Fibroblast of skin of right biceps (primary cell): ENCODE measurements around the gene ADGB.

Experiments used
- DNase-seq: peaks from one replicate; pipeline ENCODE4 v3.0.0-alpha.2; 2013

The ADGB gene

DNA sequence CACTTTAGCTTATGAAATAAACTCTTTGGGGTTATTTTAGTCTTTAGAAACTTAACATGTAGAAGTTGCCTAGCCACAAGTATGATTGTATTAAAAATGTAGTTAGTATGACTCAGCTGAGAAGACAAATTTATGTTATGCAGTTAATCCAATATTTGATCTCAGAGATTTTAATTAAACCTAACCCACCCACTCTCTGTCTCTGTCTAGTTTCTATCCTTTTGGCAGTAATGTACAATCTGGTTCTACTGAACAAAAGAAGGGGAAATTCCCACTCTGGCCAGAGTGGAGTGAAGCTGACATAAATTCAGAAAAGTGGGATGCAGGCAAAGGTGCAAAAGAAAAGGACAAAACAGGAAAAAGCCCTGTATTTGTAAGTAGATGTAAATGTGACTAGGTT lies 36.4 kb downstream of the ADGB start:
- DNase-seq: no peak

DNA sequence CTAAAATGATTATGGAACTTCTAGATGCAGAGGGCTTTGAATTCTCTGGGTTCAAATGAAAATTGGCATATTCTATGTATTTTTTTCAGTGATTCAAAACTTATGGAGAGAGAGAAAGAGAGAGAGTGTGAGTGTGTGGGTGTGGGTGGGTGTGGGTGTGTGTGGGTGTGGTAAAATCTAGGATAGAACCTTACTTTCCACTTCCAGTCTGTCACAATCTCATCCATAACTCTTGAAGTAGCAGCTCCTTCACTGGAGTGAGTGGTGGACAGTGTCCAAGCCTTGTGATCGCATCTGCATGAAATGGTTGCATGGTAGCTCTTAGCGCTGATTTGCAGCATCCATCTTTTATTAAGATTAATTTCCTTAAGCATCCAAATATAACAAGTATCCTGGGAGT lies 37.7 kb downstream of the ADGB start:
- no peak for DNase-seq

DNA sequence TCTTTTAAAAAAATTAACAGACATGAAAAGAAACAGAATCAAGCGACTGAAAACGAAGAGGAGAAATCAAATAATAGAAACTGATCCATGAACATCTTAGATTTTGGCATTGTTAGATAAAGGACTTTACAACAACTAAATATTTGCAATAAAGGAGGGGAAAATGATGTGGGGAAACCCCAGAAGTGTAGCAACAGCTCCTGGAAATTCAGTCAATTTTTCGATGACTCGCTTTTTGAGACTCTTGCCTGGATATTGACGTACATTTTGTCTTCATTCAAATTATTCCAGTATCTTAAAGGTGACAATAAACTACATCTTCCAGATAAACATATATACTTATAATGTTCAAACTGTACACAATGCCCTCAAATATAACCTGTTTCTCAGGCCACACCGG lies 44.1 kb downstream of the ADGB start:
- DNase-seq: no peak

DNA sequence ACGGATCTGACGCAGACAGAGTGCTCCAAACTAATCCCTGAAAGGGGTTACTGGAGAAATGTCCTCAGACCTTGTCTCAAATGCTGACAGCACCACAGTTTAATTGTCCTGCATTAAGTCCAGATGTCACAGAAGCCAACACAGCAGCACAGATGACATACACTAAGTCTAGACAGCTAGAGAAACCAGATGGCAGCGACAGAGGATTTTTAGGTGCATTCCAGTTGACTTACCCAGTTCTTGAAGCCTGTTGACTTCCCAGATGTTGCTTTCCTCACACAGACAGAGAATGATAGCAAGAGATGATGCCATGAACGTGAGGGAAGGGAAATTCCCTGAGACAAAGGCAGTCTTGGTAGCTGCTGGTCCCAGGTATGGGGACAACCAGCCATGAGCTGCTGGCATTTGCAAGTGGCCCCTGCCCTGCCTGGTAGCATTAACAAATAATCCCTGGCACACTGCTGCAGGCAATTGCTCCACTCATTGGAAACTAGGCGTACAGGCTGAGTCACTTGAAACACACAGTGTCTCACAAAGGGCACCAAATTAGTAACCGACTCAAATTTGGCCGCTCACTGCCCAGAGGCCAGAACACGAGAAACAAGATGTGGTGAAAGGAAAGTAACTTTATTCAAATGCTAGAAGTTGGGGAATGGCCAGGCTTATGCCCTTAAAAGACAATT lies 52.2 kb downstream of the ADGB start:
- no peak for DNase-seq

DNA sequence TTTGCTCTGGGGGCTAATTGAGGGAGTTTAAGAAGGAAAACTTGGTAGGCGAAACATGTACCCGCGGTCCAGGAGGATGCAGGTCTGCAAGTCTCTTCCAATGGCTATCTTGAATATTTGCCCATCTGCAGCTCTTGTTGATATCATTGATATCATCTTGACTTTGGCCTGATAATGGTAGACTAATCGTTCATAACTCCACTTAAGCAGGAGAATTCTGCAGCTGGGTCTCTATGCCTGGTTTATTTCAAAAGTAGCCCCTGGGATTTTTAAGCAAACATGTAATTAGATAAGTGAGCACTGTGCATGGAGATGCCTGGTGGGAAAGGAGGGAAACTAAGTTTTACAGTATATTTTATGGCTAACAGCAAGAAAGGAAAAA lies 52.7 kb downstream of the ADGB start:
- DNase-seq: no peak

DNA sequence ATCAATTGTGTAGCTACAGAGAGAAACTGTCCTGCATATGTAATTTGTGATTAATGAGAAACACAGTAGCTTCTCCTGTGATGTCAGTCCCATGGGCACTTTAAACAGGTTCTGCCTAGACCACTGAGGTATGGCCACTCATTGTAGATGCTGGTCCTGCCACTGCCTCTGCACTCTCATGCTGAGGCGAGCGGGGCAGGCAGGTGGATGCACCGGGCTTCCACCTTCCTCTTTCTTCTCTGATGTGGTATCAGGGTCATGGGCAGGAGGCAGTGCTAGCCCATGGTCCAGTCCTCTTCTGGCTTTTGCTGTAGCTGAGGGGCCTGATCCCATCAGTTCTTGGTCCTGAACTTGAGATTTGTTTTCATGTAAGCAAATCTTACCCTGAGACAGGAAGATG lies 58.7 kb downstream of the ADGB start:
- DNase-seq: no peak

DNA sequence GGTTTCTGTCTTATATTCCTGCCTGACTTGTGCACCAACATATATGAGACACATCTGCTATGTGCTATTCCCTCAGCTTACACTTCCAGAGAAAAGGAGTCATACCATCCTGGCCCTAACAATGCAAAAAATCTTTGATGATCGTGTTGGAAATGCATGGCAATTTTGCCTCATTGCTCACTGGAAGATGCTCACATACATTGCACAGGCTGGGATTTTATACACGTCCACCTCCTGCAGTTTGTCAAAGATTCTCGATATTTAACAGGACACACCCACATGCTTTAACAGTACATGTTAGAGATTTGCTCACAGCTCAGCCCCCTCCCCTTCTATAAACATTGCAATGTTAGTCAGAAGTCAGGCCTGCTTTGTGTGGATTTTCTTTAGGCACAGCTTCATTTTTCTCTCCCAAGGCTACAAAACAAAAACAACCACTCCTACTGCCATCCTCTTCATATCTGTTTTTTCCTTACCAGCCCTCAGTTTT lies 66.1 kb downstream of the ADGB start:
- DNase-seq: peak; percentile 8

DNA sequence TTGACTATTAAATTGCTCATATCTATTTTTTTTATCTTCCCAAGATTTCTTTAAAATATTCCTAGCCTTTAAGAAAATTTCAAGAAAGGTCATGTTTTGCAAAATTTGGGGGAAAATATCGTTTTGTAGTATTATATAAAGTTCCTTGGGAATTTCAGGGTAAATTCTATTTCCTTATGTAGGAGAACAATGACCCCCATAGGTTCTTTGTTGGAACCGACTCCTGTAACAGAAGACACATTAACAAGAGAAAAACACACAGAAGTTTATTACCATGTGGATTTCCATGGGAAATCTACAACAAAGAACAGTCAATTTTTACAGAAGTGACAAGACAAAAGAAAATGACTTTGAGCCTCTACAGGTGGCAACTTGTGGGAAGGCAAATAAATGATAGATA lies 68.1 kb downstream of the ADGB start:
- DNase-seq: no peak

DNA sequence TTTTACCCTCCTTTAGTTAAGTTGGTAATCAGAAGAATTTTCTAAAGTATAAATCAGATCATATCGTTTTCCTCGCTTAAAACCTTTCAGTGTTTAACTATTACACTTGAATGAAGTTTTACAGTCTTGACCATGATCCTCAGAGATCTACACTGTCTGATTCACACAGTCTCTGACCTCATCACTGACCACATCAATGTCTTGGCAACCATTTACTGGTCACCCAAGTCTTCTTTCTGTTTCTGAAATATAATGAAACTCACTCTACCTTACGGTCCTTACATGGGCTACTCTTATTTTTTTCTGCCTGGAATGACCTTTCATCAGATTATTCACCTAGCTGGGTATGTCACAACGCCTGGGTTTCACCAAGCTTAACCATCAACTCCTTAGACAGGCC lies 71.4 kb downstream of the ADGB start:
- DNase-seq: no peak

DNA sequence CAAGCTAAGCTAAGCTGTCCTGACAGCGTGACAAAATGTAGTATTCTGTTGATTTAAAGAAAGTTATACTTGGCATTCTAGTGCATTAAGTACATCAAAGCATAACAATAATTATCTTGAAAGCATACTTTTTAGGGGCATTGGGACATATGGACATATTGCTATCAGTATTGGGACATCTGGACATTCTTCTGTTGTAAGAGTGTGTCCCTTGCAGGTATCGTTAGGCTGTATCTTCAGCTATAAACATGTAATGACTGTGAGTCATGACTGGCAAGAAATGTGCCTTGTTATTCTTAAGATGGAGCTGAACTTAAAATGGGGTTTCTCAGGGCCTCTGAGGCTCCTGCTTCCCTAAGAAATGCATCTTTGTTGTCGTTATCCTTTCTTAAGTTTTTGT lies 74.3 kb downstream of the ADGB start:
- no peak for DNase-seq

DNA sequence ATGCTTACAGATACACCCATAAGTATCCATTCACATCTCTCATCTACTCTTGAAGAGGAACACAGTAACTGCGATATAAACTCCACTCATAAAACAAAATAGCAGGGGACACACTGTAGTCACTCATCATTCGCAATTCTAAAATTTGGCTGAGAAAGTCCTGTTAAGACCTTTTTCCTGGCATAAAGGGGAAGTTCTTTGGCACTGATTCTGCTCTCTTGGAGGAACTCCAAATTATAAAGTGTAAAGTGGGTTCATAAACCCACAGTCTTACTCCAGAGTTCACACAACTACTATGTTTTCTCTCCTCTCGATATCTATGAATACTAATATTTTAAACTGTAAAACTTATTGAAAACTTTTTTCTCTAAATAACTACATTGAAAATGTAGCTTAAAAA lies 80.6 kb downstream of the ADGB start:
- no peak for DNase-seq

DNA sequence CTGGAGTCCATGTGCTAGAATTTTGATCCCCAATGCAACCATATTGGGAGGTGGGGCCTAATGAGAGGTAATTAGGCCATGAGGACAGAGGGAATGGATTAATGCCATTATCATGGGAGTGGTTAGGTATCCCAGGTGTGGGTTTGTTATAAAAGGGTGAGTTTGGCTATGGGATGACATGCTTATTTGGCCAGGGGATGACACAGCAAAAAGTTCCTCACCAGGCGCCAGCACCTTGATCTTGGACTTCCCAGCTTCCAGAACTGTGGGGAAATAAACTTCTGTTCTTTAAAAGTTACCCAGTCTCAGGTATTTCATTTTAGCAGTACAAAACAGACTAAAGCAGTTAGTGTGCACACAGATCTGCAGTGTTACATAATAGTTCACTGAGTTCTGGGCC lies 84.1 kb downstream of the ADGB start:
- DNase-seq: no peak

DNA sequence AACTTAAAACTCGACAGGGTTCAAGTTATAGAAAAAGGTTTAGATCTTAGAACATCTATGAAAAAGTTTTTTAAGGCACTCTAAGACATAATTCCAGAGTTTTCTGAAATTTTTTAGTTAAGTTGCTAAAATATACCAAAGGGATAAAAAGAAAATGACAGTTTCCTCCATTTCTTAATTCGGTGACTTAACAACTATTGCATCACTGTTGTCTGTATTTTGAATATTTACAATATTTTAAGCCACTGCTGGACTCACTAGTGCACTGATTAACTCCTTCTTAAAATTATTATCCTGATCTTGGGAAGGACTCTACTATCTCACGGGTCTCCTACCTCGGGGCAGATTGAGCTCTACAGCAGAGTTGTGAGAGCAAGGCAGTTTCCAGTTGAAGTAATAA lies 91.0 kb downstream of the ADGB start:
- no peak for DNase-seq

DNA sequence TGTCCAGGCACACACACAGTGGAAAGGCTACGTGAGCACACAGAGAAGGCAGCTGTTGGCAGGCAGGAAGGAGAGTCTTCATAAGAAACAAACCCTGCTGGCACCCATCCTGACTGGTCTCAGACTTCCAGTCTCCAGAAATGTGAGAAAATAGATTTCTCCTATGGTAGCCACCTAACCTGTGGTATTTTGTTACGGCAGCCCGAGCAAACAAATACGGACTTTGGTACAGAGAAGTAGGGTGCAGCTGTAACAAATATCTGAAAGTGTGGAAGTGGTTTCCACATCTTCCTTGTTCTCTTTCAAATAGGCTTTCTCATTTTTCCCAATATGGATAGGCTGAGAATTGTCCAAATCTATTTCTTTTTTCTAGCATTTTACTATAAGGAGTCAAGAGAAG lies 94.6 kb downstream of the ADGB start:
- no peak for DNase-seq

DNA sequence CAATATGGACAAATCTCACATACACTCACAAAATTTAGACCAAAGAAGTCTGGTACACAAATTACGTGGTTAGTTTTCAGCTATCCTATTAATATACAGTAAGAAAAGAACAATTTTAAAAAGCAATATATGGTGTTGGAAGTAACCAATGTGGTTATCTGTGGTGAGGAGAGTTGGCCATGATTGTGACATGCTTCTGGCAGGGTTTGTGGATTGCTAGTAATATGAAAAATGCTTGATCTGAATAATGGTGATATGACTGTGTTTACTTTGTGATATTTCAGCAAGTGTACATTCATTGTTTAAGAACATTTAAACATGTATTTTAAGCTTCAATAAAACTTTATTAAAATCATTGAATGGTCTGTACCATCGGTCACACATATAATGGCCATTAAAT lies 99.1 kb downstream of the ADGB start:
- DNase-seq: no peak

DNA sequence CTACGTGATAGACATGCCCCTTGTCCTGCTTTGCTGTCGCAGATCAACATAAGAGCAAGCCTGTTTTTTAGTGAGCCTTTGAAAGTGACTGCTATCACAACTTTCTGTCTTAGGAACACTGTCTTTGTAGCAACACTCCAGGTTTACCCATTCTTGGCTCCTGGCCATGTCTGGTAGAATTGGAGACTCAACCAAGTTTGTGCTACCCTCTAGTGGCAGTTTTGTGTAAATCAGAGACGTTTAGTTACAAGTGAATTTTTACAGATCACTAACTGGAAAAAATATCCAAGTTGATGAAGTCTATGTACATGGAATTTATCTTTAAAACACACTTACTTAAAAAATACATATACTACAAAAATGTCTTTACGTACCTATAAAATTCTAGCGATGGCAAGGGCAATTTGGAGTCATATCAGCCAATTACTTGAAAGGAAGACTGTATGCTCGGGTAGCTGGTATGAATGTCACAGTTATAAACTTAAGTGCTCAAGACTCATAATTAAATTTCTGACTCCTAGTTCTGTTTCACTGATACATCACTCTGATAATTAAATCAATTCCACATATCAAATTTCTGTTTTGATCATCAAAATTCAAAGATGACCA lies 101.4 kb downstream of the ADGB start:
- DNase-seq: peak; percentile 81

DNA sequence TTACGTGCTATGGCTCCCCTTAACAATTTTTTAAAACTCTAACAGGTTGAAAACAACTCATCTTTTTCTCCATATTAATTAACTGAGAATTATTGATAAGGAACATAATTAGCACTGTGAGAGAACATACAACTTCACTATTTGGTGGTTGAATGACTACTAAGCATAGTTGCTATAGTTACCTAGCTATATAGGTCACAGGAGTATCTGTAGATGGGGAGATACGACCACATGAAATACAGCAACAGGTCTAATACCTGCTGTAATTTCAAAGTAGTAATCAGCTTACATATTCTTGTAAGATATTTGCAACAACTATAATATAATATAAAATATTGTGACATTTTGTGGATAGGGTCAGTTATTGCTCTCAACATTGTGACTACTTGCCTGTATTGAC lies 102.9 kb downstream of the ADGB start:
- DNase-seq: no peak

DNA sequence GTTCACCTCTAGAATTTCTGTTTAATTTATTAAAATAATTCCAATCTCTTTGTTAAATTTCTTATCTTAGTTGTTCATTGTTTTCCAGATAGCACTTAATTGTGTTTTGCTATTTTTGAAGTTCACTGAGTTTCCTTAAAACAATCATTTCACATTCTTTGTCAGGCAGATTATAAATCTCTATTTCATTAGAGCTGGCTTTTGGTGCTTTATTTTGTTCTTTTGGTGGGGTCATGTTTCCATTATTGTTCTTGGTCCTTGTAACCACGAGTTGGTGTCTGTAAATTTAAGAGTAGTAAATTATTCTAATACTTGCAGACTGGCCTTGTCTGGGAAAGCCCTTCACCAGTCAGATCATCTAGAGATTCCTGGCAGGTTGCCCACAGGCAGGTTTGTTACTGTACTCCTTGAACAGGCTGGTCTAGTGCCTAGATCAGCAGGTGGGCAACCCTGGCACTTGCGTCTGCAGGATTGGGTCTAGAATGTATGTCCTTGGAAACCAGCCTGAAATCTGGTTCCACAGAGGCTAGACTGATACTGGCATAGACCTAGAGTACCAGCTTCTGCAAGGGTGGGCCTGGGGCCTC lies 110.4 kb downstream of the ADGB start:
- no peak for DNase-seq

DNA sequence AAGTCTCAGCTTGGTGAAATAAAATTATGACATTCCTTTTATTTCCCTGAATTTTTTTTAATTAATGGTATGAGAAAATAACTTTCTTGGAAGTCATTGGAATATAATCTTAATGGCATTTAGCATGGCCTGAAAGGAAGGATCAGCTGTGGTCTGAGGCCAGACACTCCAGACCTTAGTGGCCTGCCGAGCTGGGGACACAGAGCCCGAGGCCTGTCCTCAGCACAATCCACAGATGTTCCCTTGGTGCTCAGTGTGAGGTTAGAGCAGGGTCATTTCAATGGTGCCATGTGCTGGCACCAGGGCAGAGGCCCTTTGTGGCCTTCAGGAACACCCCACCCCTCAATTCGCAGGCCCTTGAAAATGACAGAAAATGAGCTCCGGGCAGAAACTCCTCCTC lies 120.6 kb downstream of the ADGB start:
- no peak for DNase-seq

DNA sequence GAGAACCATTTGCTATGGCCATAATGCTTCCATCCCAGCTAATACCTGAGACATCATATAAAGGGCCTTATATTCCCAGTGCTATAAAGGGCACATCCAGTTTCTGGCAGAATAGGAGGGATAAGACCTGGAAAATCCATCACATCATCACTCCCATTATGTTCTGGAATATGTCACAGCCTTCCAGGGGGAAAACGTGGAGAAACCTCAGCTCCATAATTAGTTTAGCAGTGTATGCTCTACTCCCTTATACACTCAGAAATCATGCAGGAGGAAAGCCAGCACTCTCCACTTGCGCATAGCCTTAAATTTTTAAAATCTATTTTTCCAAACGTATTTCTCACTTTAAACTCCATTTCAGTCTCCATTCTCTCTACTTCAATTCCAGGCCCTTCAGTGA lies 140.9 kb downstream of the ADGB start:
- no peak for DNase-seq

DNA sequence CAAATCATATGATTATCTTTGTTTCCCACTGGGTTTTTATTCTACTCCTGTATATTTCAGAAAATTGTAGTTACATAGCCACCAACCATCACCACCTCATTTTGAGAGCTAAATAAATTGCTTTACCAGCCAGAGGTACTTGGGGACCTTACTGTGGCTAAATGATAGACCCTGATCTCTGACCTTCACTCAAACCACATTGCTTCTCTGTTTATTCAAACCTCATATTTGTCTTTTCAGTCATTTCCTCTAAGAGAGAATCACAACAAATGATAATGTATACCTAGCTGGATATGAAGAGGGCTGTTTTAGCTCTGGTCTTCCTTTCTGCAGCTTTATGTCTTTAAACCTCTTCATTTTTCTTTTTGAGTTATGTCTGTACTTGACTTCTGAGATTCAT lies 142.8 kb downstream of the ADGB start:
- DNase-seq: peak; percentile 15

DNA sequence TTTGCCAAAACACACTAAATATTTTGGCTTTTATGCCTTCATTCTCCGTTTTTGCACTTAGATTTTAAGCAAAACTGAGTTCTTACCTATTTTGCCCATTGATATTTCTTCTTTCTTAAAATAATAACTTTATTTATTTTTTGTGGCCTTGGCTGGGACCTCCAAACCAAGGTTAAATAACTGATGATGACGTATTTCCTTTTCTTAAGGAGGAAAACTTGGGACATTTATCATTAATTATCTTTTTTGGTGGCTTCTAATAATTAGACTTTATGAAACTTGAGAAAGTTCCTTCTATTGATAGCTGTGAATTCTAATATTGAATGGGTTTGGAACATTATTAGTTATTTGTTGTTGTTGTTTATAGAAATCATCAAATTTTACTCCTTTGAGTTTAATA lies 154.5 kb downstream of the ADGB start:
- no peak for DNase-seq

DNA sequence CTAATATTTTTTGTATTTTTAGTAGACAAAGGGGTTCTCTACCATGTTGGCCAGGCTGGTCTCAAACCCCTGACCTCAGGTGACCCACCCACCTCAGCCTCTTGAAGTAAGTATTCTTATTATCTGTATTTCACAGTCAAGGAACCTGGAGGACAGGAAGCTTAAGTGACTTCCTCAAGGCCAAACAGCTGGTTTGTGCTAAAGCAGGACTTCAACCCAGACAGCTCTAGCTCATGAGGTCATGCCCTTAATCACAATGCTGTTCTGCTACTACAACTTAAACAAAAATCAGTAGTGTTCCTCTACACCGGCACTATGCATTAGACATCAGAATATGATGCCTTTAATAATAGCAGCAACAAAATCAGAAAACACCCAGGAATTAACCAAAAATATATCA lies 168.9 kb downstream of the ADGB start:
- no peak for DNase-seq

DNA sequence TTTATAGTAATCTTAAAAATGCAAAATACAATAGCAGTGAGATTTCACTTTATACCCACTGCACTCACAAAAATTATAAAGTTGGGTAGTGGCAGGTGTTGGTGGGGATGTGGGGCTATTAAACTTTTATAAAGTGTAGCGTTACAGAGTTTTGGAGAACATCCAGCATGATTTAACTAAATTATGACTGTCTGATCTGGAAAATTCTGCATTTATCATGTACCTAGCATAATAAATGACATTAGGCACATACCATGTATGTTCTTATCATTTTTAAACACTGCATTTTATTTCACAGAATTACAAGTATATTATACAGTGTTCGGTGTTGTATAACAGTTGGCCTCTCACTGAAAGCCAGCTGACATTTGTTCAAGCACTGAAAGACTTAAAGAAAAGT lies 169.9 kb downstream of the ADGB start:
- DNase-seq: no peak
